Motor neuron (in vitro differentiated cells): ENCODE data around the gene AHNAK2. TPM values are rescaled to one million over a fixed set of nuclear protein-coding genes. Genes with fewer than 3 reads are reported as not detected.

ENCODE experiments used
- ATAC-seq, 8 experiments: fragments of 200-7000 bp; cut with Tn5 transposase; replicated peaks in 6 of 8; 2 replicates each; pipeline ENCODE4 v1.8.0; 2021; ENCODE audit warnings: mild to moderate bottlenecking in 8 of 8, moderate library complexity in 8 of 8
- H3K27ac ChIP-seq, 2 donors: fragments of 250-450 bp; sonication (Bioruptor Pico); 2 replicates each; pipeline ENCODE4 v1.9.0; 2021; ENCODE audit warnings: antibody characterized with exemption in 2 of 2, mild to moderate bottlenecking in 2 of 2, moderate library complexity in 1 of 2
- H3K4me1 ChIP-seq, 2 donors: fragments of 250-450 bp; sonication (Bioruptor Pico); replicated peaks in 1 of 2; 2 replicates each; pipeline ENCODE4 v1.6.1; 2021; ENCODE audit warnings: antibody characterized with exemption in 2 of 2, mild to moderate bottlenecking in 2 of 2, moderate library complexity in 1 of 2
- H3K4me3 ChIP-seq, 5 donors: fragments of 250-450 bp; sonication (Bioruptor Pico); 2 replicates each; pipeline ENCODE4 v1.9.0; 2021; ENCODE audit warnings: antibody characterized with exemption in 5 of 5, mild to moderate bottlenecking in 5 of 5, moderate library complexity in 4 of 5
- WGBS, 10 experiments: fragments of 450-650 bp; shearing (Covaris generic); methylation state at CpG; one replicate each; pipeline ENCODE4 v1.0.0; 2022; 5-methylcytosine and 5-hydroxymethylcytosine counted together
- in situ Hi-C, 9 experiments: fragments of 400-800 bp; cut with MboI; loops; one replicate each; pipeline ENCODE4 v1.15.0; 2021; ENCODE audit warnings: low sequenced_read_pairs in 9 of 9, low pct_unique_long_range_greater_than_20kb in 2 of 9; ENCODE audit not compliant: unreplicated experiment in 9 of 9
- total RNA-seq, 8 experiments: library from RNA; unstranded; fragments of 300-600 nt; gene quantifications; 2 replicates each; pipeline versions ENCODE4 v1.2.3 to v1.2.4, GENCODE V29; 2022

The AHNAK2 gene
- total RNA-seq, 8 experiments from 2014 or later: 1.1 to 34.2 (median 1.5) TPM

DNA sequence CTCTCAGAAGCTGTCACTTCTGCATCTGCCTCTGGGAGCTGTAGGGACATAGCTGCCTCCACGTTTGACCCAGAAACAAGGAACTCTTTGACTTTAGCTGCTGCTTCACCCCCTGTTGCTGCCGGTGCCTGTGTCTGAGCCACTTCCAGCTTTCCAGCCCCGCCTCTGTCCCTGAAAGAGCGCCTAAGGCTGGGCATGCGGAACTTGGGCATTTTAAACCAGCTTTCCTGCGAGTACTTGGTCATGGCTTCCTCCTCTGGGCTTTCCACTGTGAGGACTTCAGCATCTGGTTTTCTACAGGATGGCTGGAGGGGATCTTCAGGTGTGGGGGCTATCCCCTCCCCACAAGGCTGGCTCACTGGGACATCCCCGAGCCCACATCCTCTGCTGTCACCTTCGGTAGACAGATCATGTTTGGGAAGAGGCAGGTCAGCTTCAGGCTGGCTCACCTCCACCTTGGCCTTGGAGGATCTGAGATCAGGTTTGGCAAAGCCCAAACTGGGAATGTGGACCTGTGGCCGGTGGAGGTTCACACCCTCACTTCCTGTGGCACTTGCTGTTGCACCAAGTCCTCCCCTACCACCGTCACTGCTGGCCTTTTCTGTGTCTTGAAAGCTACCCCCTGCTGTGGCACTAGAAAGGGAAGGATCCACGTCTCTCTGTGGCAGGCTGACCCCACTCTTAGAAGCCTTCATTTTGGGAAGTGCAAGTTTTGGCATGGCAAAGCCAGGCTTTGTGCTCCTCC, 38.3 kb downstream of the AHNAK2 start:
- no peaks in the 10 kb centered on the region for H3K4me1 ChIP-seq
- no peak overlapping the region for H3K27ac ChIP-seq
- no peak overlapping the region for H3K4me3 ChIP-seq
- ATAC-seq: no peak
- in situ Hi-C loops: no loop called here
- WGBS, 10 experiments: 0 to 85% (median 25%) methylated on average over 1 to 4 of the region's 11 CpGs; no CpG with 5 or more reads in 3 of the 10 experiments

DNA sequence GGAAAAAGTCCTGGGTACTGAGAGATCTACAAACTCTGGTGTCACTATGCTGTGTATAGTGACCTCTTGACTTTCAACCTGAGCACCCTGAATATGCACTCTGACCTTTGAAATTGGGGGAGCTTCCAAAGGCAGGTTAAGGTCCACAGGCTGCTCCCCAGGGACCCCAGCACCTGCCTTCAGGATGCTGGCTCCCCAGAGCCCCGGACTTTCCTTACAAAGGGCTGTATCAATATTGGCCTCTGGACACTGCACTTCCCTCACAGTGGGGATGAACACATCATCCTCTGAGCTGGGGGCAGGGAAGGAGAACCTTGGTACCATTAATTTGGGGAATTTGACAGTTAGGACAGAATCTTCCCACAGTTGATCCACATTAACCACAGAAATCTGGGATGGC, 39.2 kb downstream of the AHNAK2 start:
- in situ Hi-C loops: no loop called here
- Histone ChIP-seq H3K4me3 (no peak overlapping the region), H3K27ac (no peak overlapping the region), H3K4me1 (peaks cover 0 to 5% of the 10 kb centered on the region in 2 donors)
- no peak for ATAC-seq
- WGBS, 10 experiments: 83 to 100% methylated on average over 1 of the region's 1 CpG; no CpG with 5 or more reads in 8 of the 10 experiments

DNA sequence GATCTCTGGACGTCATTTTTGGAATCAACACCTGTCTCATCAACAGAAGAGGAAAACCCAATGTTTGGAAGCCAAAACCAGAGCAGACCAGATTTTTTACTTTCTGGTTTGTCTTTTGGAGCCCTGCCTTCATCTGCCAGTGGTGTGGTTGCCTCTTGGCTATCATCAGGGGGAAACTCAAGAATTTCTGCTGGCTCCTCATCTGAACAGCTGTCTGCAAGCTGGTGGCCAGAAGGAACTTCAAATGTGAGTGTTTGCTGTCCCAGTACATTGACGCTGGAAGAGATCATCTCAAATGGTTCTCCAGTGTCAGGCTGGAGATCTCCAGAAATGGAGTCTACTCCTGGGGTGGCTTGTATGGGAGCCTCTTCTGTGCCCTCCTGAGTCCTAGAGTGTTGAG, 39.7 kb downstream of the AHNAK2 start:
- WGBS, 10 experiments: 0 to 72% (median 39%) methylated on average over 1 to 2 of the region's 2 CpGs; no CpG with 5 or more reads in 4 of the 10 experiments
- in situ Hi-C loops: no loop called here
- Histone ChIP-seq H3K27ac (no peak overlapping the region), H3K4me3 (no peak overlapping the region), H3K4me1 (peaks cover 0 to 5% of the 10 kb centered on the region in 2 donors)
- no peak for ATAC-seq

DNA sequence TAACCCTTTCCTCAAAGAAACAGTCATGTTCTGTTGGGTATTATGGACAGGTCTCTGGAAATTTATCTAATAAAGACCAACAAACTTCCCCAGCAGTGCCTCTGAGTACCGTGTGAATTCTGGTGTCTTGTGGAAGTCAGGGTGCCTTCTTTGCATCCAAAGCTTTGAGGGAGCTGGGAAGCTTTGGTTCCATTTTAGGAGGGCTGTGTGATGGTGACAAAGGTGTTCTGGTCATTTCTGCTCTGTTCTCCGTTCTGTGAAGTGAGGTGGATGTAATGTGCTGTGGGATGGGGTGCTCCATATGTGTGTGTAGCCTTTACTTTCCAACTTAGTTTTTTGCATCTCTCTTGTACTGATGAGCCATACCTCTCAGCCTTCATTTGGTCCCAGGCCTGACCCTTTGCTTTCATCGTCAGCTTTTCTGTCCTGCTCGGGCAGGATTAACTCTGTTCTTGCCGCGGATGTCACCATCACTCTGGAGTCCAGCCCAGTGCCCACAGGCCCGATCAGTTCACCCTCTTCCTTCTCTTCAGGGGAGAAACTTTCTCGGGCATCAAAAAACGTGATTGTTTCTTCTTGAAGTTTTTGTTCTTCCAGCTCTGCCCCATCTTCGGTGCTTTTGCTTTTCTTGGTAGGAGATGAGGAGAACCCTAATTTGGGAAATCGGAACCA, 40.3 kb downstream of the AHNAK2 start:
- peaks cover 0 to 5% of the 10 kb centered on the region in 2 donors for H3K4me1 ChIP-seq
- 17 to 100% (median 59%) methylated on average over 1 to 11 of the region's 11 CpGs for WGBS, 10 experiments
- no peak overlapping the region for H3K27ac ChIP-seq
- in situ Hi-C loops: no loop called here
- no peak for ATAC-seq
- no peak overlapping the region for H3K4me3 ChIP-seq

DNA sequence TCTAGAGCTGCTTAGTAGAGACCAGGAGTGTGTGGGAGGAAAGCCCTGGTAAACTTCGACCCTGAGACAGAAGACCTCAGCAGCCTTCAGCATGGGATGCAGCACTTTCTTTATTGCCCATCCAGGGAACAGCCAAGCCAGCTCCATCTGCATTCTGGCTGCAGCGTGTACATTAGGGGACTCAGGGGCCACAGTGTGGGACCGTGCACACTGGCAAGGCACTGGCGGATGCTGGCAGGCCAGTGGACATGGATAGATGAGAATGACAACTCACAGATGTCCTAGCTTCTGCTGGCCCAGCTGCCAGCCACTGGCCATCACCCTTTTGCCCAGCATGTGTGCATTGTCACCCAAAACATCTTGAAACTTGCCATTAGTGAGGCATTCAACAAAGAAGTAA, 41.0 kb downstream of the AHNAK2 start:
- in situ Hi-C loops: no loop called here
- Histone ChIP-seq H3K4me1 (peaks cover 0 to 5% of the 10 kb centered on the region in 2 donors), H3K27ac (no peak overlapping the region), H3K4me3 (no peak overlapping the region)
- 72 to 92% (median 73%) methylated on average over 2 to 4 of the region's 4 CpGs; no CpG with 5 or more reads in 7 of the 10 experiments for WGBS, 10 experiments
- no peak for ATAC-seq

DNA sequence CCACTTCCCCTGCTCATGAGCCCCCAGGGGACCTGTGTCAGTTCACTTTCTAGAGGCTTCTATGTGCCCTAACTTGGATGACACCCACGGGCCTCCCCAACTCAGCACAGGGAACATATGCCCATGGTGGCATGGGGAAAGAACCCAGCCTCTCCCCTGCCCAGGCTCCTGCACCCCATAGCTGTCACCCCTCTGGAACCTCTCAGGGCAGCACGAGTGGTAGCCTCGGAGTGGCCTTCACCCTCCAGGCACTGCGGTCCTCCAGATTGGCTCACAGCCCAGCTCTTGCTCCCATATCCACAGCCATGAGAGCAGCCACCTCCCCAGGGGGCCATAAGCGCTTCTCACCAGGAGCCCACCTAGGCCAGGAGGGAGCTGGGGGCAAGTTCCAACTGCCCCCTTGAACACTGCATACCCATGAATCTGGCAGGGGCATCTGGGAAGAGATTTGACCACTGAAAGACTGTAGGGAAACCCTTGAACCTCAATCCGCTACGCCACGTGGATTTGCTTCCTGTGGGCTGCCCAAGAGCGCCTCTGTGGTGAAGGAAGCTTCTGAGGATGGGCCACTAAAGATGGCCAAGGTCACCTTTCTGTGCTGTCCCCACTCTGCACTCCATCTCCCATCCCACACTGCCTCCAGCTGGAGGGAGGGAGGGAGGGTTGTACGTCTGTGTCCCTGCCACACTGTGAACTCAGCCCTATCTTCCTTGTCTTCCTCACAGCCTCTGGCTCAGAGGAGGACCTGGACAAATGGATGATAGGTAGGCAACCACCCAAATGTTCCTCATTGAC, 41.6 kb downstream of the AHNAK2 start:
- H3K4me1 ChIP-seq: peaks cover 3 to 5% of the 10 kb centered on the region in 2 donors
- ATAC-seq: no peak
- no peak overlapping the region for H3K27ac ChIP-seq
- in situ Hi-C loops: no loop called here
- no peak overlapping the region for H3K4me3 ChIP-seq
- 63% methylated on average over 6 of the region's 10 CpGs; no CpG with 5 or more reads in 9 of the 10 experiments for WGBS, 10 experiments

DNA sequence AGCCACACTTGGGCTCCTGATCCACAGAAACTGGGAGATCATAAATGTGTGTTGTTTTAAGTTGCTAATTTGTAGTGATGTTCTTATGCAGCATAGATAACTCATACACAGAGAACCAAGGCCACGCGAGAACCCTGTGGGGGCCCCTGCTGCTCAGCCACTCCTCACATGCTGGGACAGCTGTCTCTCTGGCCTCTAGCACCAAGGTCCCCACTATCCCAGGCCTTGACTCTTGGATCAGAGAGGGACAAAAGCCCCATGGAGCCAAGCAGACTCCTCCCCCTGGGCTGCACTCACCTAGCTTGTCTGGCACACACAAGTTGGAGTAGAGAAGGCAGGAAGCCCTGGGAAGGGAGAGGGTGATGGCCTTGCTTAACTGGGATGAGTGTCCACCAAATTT, 42.2 kb downstream of the AHNAK2 start:
- H3K4me3 ChIP-seq: no peak overlapping the region
- ATAC-seq: no peak
- in situ Hi-C loops: no loop called here
- peaks cover 3 to 5% of the 10 kb centered on the region in 2 donors for H3K4me1 ChIP-seq
- no peak overlapping the region for H3K27ac ChIP-seq
- WGBS, 10 experiments: 0 to 25% methylated on average over 1 to 2 of the region's 2 CpGs; no CpG with 5 or more reads in 8 of the 10 experiments

DNA sequence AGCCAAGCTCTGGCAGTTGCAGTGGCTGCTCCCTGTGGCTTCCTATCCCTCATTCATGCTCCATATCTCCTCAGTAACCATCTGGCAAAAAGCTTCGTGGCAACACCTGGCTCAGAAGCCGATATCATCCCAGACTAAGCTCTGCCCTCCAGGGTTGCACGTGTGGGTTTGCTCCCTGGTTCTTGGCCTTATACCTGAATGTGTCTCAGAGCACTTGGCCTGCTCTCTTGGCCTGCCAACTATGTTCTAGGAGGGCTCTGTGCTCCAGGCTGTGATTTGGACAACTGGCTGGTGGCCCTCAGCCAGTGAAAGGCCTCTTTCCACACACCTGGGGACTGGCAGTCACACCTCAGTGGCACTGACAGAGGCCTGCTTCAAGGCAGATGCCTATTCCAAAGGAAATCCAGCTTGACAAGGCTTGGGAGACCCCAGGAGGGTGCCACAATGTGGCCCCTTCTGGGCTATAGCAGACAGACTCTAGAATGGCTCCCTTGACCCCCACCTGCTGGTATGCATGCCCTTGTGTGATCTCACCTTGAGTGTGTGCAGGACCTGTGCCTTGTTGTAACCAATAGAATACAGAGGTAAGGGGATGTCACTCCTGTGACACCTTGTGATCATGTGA, 43.0 kb downstream of the AHNAK2 start:
- WGBS, 10 experiments: 0 to 80% (median 47%) methylated on average over 1 to 2 of the region's 3 CpGs; no CpG with 5 or more reads in 4 of the 10 experiments
- Histone ChIP-seq H3K4me3 (no peak overlapping the region), H3K4me1 (peaks cover 3 to 5% of the 10 kb centered on the region in 2 donors), H3K27ac (no peak overlapping the region)
- in situ Hi-C loops: no loop called here
- ATAC-seq: no peak

DNA sequence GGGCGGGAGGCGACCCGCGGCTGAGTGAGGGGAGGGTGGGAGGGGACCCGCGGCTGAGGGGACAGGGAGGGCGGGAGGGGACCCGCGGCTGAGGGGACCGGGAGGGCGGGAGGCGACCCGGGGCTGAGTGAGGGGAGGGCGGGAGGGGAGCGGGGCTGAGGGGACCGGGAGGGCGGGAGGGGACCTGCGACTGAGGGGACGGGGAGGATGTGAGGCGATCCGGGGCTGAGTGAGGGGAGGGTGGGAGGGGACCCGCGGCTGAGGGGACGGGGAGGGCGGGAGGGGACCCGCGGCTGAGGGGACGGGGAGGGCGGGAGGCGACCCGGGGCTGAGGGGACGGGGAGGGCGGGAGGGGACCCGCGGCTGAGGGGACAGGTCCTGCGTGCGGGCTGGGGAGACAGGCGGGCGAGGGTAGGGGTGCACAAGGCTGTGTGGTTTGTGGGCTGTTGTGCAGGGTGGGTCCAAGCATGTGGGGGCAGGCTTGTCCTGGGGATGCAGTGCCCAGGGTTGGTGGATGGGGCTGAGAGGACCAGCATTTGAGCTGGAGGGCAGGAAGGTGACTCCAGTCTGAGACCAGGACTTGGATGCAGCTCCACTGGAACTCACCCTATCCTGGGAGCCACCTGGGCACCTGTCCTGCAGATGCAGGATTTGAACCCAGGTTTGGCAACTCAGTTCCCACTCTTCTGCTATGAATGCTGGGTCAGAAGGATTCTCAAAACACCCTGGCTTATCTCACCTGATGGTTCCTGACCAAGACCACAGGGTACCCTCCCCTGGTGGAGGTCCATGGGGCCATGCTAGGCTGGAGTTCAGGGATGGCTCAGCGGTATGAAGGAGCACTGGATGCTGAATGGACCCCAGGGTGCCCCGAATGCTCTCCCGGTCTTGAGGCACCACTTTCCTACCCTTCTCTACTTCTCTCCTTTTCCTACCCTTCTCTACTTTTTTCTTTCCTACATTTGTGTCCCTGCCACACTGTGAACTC, 44.1 kb downstream of the AHNAK2 start:
- peak overlapping the region in 3 of 5 donors; percentile 13 to 33 (median 27) for H3K4me3 ChIP-seq
- in situ Hi-C loops: no loop called here
- peak in 5 of 8 experiments; percentile 51 to 60 (median 59) for ATAC-seq
- H3K4me1 ChIP-seq: peaks cover 3 to 5% of the 10 kb centered on the region in 2 donors
- WGBS, 10 experiments: 20 to 72% (median 53%) methylated on average over 1 to 3 of the region's 42 CpGs; no CpG with 5 or more reads in 4 of the 10 experiments
- H3K27ac ChIP-seq: no peak overlapping the region

DNA sequence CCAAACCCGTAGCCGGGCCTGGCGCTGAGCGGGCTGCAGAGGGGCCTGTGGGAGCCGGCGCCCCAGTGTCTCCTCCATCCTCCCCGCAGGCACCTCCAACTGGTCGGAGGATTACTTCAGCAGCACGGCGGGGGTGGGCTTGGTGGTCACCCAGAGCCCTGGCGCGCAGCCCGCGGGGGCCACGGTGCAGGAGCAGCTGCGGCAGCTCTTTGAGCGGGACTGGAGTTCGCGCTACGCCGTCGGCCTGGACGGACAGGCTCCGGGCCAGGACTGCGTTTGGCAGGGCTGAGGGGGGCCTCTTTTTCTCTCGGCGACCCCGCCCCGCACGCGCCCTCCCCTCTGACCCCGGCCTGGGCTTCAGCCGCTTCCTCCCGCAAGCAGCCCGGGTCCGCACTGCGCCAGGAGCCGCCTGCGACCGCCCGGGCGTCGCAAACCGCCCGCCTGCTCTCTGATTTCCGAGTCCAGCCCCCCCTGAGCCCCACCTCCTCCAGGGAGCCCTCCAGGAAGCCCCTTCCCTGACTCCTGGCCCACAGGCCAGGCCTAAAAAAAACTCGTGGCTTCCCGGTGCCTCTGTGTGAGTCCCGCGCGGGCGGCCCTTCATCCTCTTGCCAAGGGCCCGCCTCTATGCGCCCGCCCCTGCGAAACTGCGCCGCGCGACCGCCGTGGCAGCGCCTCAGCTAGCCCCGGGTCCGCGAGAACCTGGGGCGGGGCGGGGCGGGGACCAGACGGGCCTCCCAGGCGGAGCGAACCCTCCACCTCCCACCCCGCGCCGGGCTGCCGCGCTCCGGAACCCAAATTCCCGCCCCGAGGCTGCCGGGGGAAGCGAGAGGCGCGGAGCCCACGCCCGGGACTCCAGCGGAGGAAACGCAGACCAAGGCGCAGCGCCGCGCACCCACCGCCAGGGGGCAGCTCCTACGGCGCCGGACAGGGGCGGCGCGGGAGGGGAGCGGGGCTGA, 45.2 kb downstream of the AHNAK2 start:
- peak; percentile 75 to 96 (median 78) for ATAC-seq
- WGBS, 10 experiments: 5 to 80% methylated on average over 3 to 4 of the region's 100 CpGs; no CpG with 5 or more reads in 8 of the 10 experiments
- in situ Hi-C loops: no loop called here
- Histone ChIP-seq H3K4me1 (peaks cover 3 to 5% of the 10 kb centered on the region in 2 donors), H3K27ac (no peak overlapping the region), H3K4me3 (peak overlapping the region; percentile 27 to 46 (median 41))
